Measurements from ENCODE around the gene ATP6V0D1.

DNA sequence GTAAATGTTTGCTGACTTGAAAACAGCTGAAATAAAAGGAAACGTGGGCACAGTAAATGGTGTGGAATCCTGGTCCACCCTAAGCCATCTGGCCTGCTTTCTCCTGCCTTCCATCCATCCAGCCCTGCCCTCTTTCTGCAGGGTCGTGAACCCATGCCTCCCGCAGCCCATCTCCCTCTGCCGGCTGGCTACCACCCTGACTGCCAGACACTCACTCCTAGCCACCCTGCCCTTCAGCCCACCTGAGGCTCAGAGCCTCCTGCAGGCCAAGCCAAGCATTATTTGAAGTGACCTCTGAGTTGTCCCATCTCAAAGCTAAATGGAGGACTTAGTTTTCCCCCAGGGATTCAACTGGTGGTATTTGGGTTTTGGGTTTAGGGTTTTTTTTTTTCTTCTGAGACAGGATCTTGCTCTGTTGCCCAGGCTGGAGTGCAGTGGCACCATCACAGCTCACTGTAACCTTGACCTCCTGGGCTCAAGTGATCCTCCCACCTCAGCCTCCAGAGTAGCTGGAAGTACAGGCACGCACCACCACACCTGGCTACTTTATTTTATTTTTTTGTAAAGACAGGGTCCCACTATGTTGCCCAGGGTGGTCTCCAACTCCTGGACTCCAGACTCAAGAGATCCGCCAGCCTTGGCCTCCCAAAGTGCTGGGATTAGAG lies 73.0 kb downstream of the ATP6V0D1 start:
- TF ChIP-seq EZH2 (IDR thresholded peaks at IDR 0.05; ENCODE audit: borderline replicate concordance, insufficient read depth, low read depth, low read length, poor library complexity, severe bottlenecking), result no peak
- TF ChIP-seq, protein P1, sequence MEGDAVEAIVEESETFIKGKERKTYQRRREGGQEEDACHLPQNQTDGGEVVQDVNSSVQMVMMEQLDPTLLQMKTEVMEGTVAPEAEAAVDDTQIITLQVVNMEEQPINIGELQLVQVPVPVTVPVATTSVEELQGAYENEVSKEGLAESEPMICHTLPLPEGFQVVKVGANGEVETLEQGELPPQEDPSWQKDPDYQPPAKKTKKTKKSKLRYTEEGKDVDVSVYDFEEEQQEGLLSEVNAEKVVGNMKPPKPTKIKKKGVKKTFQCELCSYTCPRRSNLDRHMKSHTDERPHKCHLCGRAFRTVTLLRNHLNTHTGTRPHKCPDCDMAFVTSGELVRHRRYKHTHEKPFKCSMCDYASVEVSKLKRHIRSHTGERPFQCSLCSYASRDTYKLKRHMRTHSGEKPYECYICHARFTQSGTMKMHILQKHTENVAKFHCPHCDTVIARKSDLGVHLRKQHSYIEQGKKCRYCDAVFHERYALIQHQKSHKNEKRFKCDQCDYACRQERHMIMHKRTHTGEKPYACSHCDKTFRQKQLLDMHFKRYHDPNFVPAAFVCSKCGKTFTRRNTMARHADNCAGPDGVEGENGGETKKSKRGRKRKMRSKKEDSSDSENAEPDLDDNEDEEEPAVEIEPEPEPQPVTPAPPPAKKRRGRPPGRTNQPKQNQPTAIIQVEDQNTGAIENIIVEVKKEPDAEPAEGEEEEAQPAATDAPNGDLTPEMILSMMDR (IDR thresholded peaks at IDR 0.05), result no peak
